ENCODE results near the gene C16orf90. TPM values are rescaled to one million over a fixed set of nuclear protein-coding genes. Genes with fewer than 3 reads are reported as not detected.

The C16orf90 gene
- total RNA-seq, 4 donors from 2014 or later, result not detected

- Histone ChIP-seq H3K9me3 (no peaks in the 10 kb centered on the region), H3K4me3 (replicated peaks in 1 of 3) (no peak overlapping the region), H3K27ac (no peak overlapping the region), H3K36me3 (peaks cover 0 to 3% of the 10 kb centered on the region in 2 donors), H3K27me3 (no peaks in the 10 kb centered on the region), H3K4me1 (peaks cover 21 to 35% of the 10 kb centered on the region in 2 donors)
- WGBS, 2 donors, result 91 to 93% methylated on average over 12 of the region's 12 CpGs
- intact Hi-C loops (cut with DNase I), result no loop called here
- DNase-seq, result no peak
- TF ChIP-seq CTCF (IDR thresholded peaks at IDR 0.05) (no peak), POLR2A (IDR thresholded peaks at IDR 0.05) (no peak)
Observed at GRCh38 chr16:3465301-3465700, 30.0 kb downstream of the C16orf90 start.

- Histone ChIP-seq H3K9me3 (no peaks in the 10 kb centered on the region), H3K4me3 (replicated peaks in 1 of 3) (no peak overlapping the region), H3K36me3 (peaks cover 0 to under 1% of the 10 kb centered on the region in 2 donors), H3K27ac (no peak overlapping the region), H3K4me1 (peaks cover 27 to 38% of the 10 kb centered on the region in 2 donors), H3K27me3 (no peaks in the 10 kb centered on the region)
- intact Hi-C loops (cut with DNase I), result no loop called here
- WGBS, 2 donors, result 71 to 80% methylated on average over 8 of the region's 8 CpGs
- TF ChIP-seq POLR2A (IDR thresholded peaks at IDR 0.05) (no peak), CTCF (IDR thresholded peaks at IDR 0.05) (no peak)
- DNase-seq, result peak in 1 of 2 donors; percentile 0
Observed at GRCh38 chr16:3461151-3461550, 34.1 kb downstream of the C16orf90 start.

GRCh38 chr16:3460585-3460984 is 34.7 kb downstream of the C16orf90 start:
- intact Hi-C loops (cut with DNase I), result no loop called here
- peaks cover 29 to 39% of the 10 kb centered on the region in 2 donors for H3K4me1 ChIP-seq
- TF ChIP-seq POLR2A (IDR thresholded peaks at IDR 0.05) (no peak), CTCF (IDR thresholded peaks at IDR 0.05) (no peak)
- no peaks in the 10 kb centered on the region for H3K27me3 ChIP-seq
- DNase-seq, result peak in 1 of 2 donors; percentile 0
- 89 to 90% methylated on average over 8 of the region's 8 CpGs for WGBS, 2 donors
- no peaks in the 10 kb centered on the region for H3K9me3 ChIP-seq
- H3K27ac ChIP-seq, result no peak overlapping the region
- no peaks in the 10 kb centered on the region for H3K36me3 ChIP-seq
- H3K4me3 ChIP-seq (replicated peaks in 1 of 3), result no peak overlapping the region

DNA sequence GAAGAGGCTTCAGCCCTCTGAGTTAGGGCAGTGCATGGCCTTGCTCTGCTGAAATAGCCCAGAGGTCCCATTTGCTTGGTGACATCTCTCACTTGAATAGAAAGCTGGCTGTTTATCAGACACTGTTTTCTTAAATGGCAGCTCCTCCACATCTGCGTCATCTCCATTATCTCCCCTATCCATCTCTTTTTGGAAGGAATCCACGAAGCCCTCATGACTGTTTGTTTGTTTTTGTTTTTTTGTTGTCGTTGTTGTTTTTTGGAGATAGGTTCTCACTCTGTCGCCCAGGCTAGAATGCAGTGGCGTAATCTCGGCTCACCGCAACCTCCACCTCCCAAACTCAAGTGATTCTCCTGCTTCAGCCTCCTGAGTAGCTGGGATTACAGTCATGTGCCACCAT is 35.2 kb downstream of the C16orf90 start:
- DNase-seq, result no peak
- 83 to 88% methylated on average over 7 of the region's 7 CpGs for WGBS, 2 donors
- TF ChIP-seq CTCF (IDR thresholded peaks at IDR 0.05) (no peak), POLR2A (IDR thresholded peaks at IDR 0.05) (no peak)
- Histone ChIP-seq H3K36me3 (no peaks in the 10 kb centered on the region), H3K27me3 (no peaks in the 10 kb centered on the region), H3K27ac (no peak overlapping the region), H3K9me3 (no peaks in the 10 kb centered on the region), H3K4me3 (replicated peaks in 1 of 3) (no peak overlapping the region), H3K4me1 (peaks cover 29 to 39% of the 10 kb centered on the region in 2 donors)
- intact Hi-C loops (cut with DNase I), result no loop called here

DNA sequence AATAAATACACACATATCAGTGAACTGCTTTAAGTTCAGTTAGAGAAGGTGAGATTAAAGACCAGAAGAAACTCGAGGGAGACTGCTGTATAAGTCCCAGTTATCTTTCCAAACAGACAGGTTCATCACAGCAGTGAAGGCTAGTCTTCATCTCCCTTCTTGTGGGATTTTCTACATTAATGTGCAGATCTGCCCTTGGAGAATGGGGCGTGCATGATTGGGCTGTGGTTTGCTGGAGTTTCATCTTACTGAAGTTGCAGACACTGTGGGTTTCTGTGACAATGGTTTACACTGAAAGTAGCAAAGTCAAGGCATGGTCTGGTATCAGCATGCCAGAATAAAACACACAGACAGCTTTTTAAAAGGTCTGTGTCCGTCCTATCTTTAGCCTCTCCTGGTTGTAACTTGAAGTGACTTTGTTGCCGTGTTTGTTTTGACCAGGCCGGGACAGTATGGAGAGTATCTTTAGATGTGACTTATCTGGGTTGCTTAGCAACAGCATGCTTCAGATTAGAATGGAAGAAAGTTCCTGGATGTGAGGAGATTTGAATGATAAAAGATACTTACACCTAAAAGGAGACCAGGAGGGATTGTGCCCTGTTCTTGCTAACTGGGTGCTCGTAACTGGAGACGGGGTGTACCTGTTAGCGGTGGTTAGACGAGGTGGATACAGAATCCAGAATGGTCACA is 35.7 kb downstream of the C16orf90 start:
- Histone ChIP-seq H3K9me3 (no peaks in the 10 kb centered on the region), H3K4me3 (replicated peaks in 1 of 3) (no peak overlapping the region), H3K27me3 (no peaks in the 10 kb centered on the region), H3K36me3 (no peaks in the 10 kb centered on the region), H3K27ac (peak overlapping the region in 2 of 3 donors; percentile 87 to 91), H3K4me1 (peaks cover 29 to 39% of the 10 kb centered on the region in 2 donors)
- WGBS, 2 donors, result 59 to 66% methylated on average over 9 of the region's 9 CpGs
- intact Hi-C loops (cut with DNase I), result no loop called here
- no peak for TF ChIP-seq CTCF (IDR thresholded peaks at IDR 0.05)
- TF ChIP-seq POLR2A (IDR thresholded peaks at IDR 0.05), result no peak
- DNase-seq, result no peak

All from thyroid gland (tissue), 4 donors.